AG09309 (cell line): Measurements from ENCODE around the gene ADCY4.
"Not testable (repeated sequence)": the region's sequence is repeated elsewhere in the genome, so short reads cannot be mapped to it uniquely, and the experiment has no call there.

ENCODE experiments used
- DNase-seq: peaks from one replicate; pipeline ENCODE4 v3.0.0-alpha.2; 2010; ENCODE audit warnings: low read depth
- H3K4me3 ChIP-seq: 2 replicates; pipeline ENCODE4 v1.5.1; 2011; ENCODE audit warnings: mild to moderate bottlenecking, low read depth, low read length, moderate library complexity; ENCODE audit not compliant: control insufficient read depth
- CTCF ChIP-seq: IDR thresholded peaks from 2 replicates; pipeline ENCODE4 v1.5.1; 2011; ENCODE audit warnings: mild to moderate bottlenecking, low read depth, low read length, inconsistent platforms; ENCODE audit not compliant: insufficient read depth, control insufficient read depth; ENCODE audit errors: missing control alignments

Gene ADCY4

GRCh38 chr14:24331731-24332267 lies 3.1 kb downstream of the ADCY4 start:
- no peak for DNase-seq
- H3K4me3 ChIP-seq = no peak overlapping the region
- TF ChIP-seq CTCF = no peak

GRCh38 chr14:24330973-24331674 lies 3.7 kb downstream of the ADCY4 start:
- no peak overlapping the region for H3K4me3 ChIP-seq
- no peak for TF ChIP-seq CTCF
- DNase-seq = no peak

DNA sequence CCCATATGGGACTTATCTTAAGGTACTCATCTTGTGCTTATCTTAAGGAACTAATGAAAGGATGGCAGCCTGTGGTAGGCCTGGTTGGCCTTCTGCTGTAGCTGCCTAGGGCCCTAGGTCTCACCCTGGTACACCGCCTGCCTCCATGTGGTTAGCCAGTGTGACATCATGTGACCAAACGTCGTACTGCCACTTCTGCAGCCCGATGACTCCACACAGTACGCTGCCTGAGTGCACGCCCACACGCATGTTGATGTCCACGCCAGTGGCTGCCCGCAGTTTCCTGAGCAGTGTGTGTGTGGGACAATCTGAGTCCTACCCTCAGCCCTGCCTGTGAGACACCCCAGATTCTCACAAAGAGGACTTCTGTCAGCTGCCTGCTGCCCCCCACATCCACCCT lies 5.1 kb downstream of the ADCY4 start:
- no peak for DNase-seq
- H3K4me3 ChIP-seq = no peak overlapping the region
- TF ChIP-seq CTCF = no peak

- TF ChIP-seq CTCF = no peak
- no peak overlapping the region for H3K4me3 ChIP-seq
- DNase-seq = no peak
These were observed 5.7 kb downstream of the ADCY4 start for GRCh38 chr14:24329073-24329663.

- DNase-seq, H3K4me3 ChIP-seq: not testable (repeated sequence)
- TF ChIP-seq CTCF = peak; percentile 44
These were observed 7.0 kb downstream of the ADCY4 start for GRCh38 chr14:24327914-24328313.

DNA sequence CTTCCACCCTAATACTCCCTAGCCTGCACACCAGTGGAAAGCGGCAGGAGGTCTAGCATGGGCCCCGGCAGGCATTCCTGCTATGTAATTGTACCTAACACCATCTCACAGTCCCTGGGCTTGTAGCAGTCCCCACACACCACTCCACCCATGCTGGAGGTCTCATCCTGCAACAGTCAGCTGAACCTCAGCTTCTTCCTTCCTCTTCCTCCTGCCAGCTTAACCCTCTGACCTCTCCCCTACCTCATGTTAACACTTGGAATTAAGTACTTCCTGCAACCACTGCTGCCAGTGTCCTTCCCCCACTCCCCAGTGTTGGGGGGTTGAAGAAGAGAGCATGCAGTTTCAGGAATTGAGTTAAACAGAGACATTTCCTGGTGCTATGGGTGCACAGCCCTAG lies 7.6 kb downstream of the ADCY4 start:
- TF ChIP-seq CTCF = no peak
- no peak for DNase-seq
- H3K4me3 ChIP-seq = no peak overlapping the region
